Ovary (tissue), 9 donors: ENCODE results near the gene RUNX1. TPM values are rescaled to one million over a fixed set of nuclear protein-coding genes. Genes with fewer than 3 reads are reported as not detected.

Experiments used
- DNase-seq, 5 donors: peaks; one replicate each; pipeline ENCODE4 v3.0.0-alpha.2; 2019 to 2020
- H3K27ac ChIP-seq, 2 donors: fragments of 200-600 bp; one replicate each; pipeline versions ENCODE4 v1.5.1 to v1.8.0; 2019 to 2022
- H3K27me3 ChIP-seq: fragments of 200-600 bp; one replicate; pipeline ENCODE4 v1.8.0; 2022
- H3K36me3 ChIP-seq: fragments of 200-600 bp; sonication (generic); one replicate; pipeline ENCODE4 v1.5.1; 2019
- H3K4me1 ChIP-seq: one replicate; pipeline ENCODE4 v1.8.1; 2013; ENCODE audit warnings: mild to moderate bottlenecking, moderate library complexity; ENCODE audit not compliant: insufficient read depth
- H3K4me3 ChIP-seq: fragments of 200-600 bp; sonication (generic); one replicate; pipeline ENCODE4 v1.5.1; 2017
- H3K9me3 ChIP-seq, 2 donors: fragments of 200-600 bp in 1 of 2; sonication (generic) in 1 of 2; one replicate each; pipeline versions ENCODE4 v1.5.1 to v1.8.1; 2013 to 2019; ENCODE audit warnings: mild to moderate bottlenecking in 1 of 2, moderate library complexity in 1 of 2
- EP300 ChIP-seq: sonication (generic); formaldehyde crosslinking; IDR thresholded peaks from one replicate; pipeline ENCODE4 v1.6.1; 2017; ENCODE audit warnings: antibody characterized with exemption
- POLR2A ChIP-seq: fragments of 450-650 bp; IDR thresholded peaks from one replicate; pipeline ENCODE4 v1.6.1; 2017; ENCODE audit warnings: antibody characterized with exemption, mild to moderate bottlenecking, moderate library complexity
- WGBS, 3 donors: extraction: QIAGEN DNeasy Blood & Tissue Kit in 1 of 3; methylation state at CpG; one replicate each; pipeline versions ENCODE4 v1.1.5 to v1.1.7; 2013 to 2017; 5-methylcytosine and 5-hydroxymethylcytosine counted together
- intact Hi-C, 4 donors: fragments of 100-400 bp; cut with DNase I; formaldehyde crosslinking; loops; one replicate each; pipeline versions ENCODE4 v1.11.0 to v1.15.1; 2022 to 2023
- polyA plus RNA-seq, 2 donors: library from polyadenylated mRNA; stranded (reverse); fragments of 200-250 nt in 1 of 2; fragments of 350-450 nt in 1 of 2; fragmentation: Illumina TruSeq in 1 of 2; extraction: RNeasy Lipid Tissue Mini Kit (QIAGEN cat#74804) in 1 of 2; gene quantifications; one replicate each; pipeline ENCODE4 v1.2.3, GENCODE V29; 2013 to 2014
- total RNA-seq, 7 donors: library from RNA; depleted of rRNA in 2 of 7; stranded (reverse); fragments of >200 nt in 2 of 7; fragmentation: NEBNext Ultra II Directional in 3 of 7; extraction: Animal tissue kit (Norgen Biotek cat#: 25700) in 3 of 7; gene quantifications; one replicate each; pipeline versions ENCODE4 v1.1.0 to v1.2.4, GENCODE V29; 2016 to 2023
- TF ChIP-seq, protein P1 (sequence below), 3 donors: fragments of 450-650 bp in 2 of 3; fragments of 200-600 bp in 1 of 3; IDR thresholded peaks; one replicate each; pipeline versions ENCODE4 v1.5.1 to v1.8.0; 2016 to 2022; ENCODE audit warnings: antibody characterized with exemption in 3 of 3, mild to moderate bottlenecking in 1 of 3
- donor health status: DM: no; HTN: no; CAD: no; lungs with moderate emphysema.
- donor health status: DM: no; HTN: no; CAD: no.
- donor health status: Bipolar disorder and iron deficiency.
- donor health status: DM: yes; HTN: yes; CAD: no.
- donor health status: DM: no; HTN: no; CAD: no.
- donor health status: DM: yes; HTN: yes; CAD: no.

The RUNX1 gene
- total and polyA plus RNA-seq, 9 donors, result 6.0 to 27.4 (median 17.8) TPM

DNA sequence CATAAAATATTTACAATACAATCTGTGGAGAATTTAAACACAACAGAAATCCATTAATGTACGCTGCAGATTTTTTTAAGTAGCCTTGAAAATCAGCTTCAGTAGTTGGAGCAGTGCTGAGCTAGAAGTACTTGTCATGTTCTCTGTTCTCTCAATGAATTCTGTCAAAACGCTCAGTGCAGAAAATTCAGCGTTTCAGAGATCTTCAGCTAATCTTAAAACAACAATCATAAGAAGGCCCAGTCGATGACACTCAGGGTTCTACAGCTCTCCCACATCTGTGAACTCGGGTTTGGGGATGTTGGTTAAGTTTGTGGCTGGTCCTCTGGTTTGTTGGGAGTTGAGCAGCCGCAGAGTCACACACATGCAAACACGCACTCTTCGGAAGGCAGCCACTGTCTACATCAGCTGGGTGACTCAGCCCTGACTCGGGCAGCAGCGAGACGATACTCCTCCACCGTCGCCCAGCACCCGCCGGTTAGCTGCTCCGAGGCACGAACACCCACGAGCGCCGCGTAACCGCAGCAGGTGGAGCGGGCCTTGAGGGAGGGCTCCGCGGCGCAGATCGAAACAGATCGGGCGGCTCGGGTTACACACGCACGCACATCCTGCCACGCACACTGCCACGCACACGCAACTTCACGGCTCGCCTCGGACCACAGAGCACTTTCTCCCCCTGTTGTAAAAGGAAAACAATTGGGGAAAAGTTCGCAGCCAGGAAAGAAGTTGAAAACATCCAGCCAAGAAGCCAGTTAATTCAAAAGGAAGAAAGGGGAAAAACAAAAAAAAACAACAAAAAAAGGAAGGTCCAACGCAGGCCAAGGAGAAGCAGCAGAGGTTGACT, 161.2 kb downstream of the RUNX1 start:
- Histone ChIP-seq H3K36me3 (no peaks in the 10 kb centered on the region), H3K4me1 (peaks cover 2% of the 10 kb centered on the region), H3K4me3 (peak overlapping the region; percentile 54), H3K9me3 (no peaks in the 10 kb centered on the region), H3K27me3 (no peaks in the 10 kb centered on the region), H3K27ac (peak overlapping the region in 1 of 2 donors; percentile 80)
- TF ChIP-seq, protein P1, sequence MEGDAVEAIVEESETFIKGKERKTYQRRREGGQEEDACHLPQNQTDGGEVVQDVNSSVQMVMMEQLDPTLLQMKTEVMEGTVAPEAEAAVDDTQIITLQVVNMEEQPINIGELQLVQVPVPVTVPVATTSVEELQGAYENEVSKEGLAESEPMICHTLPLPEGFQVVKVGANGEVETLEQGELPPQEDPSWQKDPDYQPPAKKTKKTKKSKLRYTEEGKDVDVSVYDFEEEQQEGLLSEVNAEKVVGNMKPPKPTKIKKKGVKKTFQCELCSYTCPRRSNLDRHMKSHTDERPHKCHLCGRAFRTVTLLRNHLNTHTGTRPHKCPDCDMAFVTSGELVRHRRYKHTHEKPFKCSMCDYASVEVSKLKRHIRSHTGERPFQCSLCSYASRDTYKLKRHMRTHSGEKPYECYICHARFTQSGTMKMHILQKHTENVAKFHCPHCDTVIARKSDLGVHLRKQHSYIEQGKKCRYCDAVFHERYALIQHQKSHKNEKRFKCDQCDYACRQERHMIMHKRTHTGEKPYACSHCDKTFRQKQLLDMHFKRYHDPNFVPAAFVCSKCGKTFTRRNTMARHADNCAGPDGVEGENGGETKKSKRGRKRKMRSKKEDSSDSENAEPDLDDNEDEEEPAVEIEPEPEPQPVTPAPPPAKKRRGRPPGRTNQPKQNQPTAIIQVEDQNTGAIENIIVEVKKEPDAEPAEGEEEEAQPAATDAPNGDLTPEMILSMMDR (IDR thresholded peaks at IDR 0.05), result no peak
- TF ChIP-seq POLR2A (no peak), EP300 (no peak)
- intact Hi-C loops, result loop anchor here in 2 of 4 donors (5.0 to 10.0 kb wide), 5 partner anchors 86 to 954 kb away; no protein-coding TSS in a partner anchor
- DNase-seq, result peak; percentile 57 to 73 (median 69)
- WGBS, 3 donors, result 1% methylated on average over 31 to 40 of the region's 40 CpGs

DNA sequence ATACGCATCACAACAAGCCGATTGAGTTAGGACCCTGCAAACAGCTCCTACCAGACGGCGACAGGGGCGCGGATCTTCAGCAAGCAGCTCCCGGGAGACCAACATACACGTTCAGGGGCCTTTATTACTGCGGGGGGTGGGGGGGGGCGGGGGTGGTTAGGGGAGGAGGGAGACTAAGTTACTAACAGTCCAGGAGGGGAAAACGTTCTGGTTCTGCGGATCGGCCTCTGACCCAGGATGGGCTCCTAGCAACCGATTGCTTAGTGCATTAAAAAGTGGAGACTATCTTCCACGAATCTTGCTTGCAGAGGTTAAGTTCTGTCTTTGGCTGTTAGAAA, 162.0 kb downstream of the RUNX1 start:
- H3K4me1 ChIP-seq, result peaks cover 2% of the 10 kb centered on the region
- H3K27me3 ChIP-seq, result no peaks in the 10 kb centered on the region
- WGBS, 3 donors, result 0 to 5% (median 0%) methylated on average over 14 to 15 of the region's 15 CpGs
- TF ChIP-seq POLR2A (no peak), EP300 (no peak)
- TF ChIP-seq, protein P1 (IDR thresholded peaks at IDR 0.05), result no peak
- no peaks in the 10 kb centered on the region for H3K36me3 ChIP-seq
- no peak for DNase-seq
- H3K4me3 ChIP-seq, result peak overlapping the region; percentile 47
- peak overlapping the region in 1 of 2 donors; percentile 23 for H3K27ac ChIP-seq
- intact Hi-C loops, result loop anchor here in 2 of 4 donors (5.0 to 10.0 kb wide), 5 partner anchors 85 to 955 kb away; no protein-coding TSS in a partner anchor
- H3K9me3 ChIP-seq, result no peaks in the 10 kb centered on the region

- no peaks in the 10 kb centered on the region for H3K36me3 ChIP-seq
- H3K27me3 ChIP-seq, result no peaks in the 10 kb centered on the region
- no peaks in the 10 kb centered on the region for H3K9me3 ChIP-seq
- TF ChIP-seq EP300, result no peak
- TF ChIP-seq, protein P1 (IDR thresholded peaks at IDR 0.05), result peak in 1 of 3 donors; percentile 12
- TF ChIP-seq POLR2A, result no peak
- peak overlapping the region; percentile 47 for H3K4me3 ChIP-seq
- intact Hi-C loops, result loop anchor here in 2 of 4 donors (5.0 to 10.0 kb wide), 5 partner anchors 84 to 956 kb away; no protein-coding TSS in a partner anchor
- DNase-seq, result peak; percentile 34 to 62 (median 36)
- H3K4me1 ChIP-seq, result peaks cover 2% of the 10 kb centered on the region
- 1 to 2% (median 1%) methylated on average over 37 to 56 of the region's 56 CpGs for WGBS, 3 donors
- H3K27ac ChIP-seq, result peak overlapping the region; percentile 23 to 57
Measured at GRCh38 chr21:34886240-34887104, 162.6 kb downstream of the RUNX1 start.

- peak overlapping the region; percentile 47 for H3K4me3 ChIP-seq
- peak; percentile 23 to 55 (median 38) for DNase-seq
- no peaks in the 10 kb centered on the region for H3K27me3 ChIP-seq
- peak overlapping the region; percentile 23 to 57 for H3K27ac ChIP-seq
- H3K4me1 ChIP-seq, result peaks cover 2% of the 10 kb centered on the region
- intact Hi-C loops, result loop anchor here in 2 of 4 donors (5.0 to 10.0 kb wide), 5 partner anchors 83 to 957 kb away; no protein-coding TSS in a partner anchor
- 2 to 9% (median 4%) methylated on average over 24 of the region's 24 CpGs for WGBS, 3 donors
- TF ChIP-seq, protein P1 (IDR thresholded peaks at IDR 0.05), result no peak
- no peak for TF ChIP-seq EP300
- TF ChIP-seq POLR2A, result no peak
- no peaks in the 10 kb centered on the region for H3K36me3 ChIP-seq
- H3K9me3 ChIP-seq, result no peaks in the 10 kb centered on the region
Measured at GRCh38 chr21:34885626-34886239, 163.4 kb downstream of the RUNX1 start.
